ENCODE results near the gene PLEKHD1. TPM values are rescaled to one million over a fixed set of nuclear protein-coding genes. Genes with fewer than 3 reads are reported as not detected.

PLEKHD1 gene
- total RNA-seq, 2 experiments from 2014 or later = 0.07 TPM; not detected in 1

DNA sequence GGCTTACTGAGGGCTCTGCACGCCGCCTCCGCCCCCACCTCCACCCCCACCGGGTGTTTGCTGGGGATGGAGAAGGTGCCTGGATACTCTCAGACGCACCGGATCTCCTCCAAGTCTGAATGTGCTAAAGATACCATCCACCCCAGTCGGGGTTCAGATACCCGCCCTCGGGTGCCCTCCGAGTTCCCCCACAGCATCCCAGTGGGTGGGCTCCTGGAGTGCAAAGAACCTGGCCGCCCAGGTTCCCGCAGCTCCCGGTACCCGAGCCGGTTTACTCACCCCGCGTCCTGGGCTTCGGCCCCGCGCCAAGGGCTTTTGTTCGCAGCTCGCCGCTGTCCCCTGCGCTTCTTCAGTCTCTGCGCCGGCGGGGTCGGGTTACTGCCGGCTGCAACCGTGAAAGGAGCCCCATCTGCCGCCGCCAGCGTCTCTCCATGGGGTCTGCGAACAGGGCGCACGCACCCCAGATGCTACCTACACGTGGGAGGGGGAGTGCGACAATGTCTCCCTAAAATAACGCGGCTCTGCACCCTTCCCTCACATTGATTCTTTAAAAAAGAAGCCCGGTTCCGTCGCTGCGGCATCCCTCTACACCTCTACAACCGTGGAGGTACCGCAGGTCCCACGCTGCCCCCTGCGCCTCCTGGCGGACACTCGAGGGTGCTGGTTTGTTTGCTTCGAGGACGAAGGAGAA lies 89.9 kb downstream of the PLEKHD1 start, which contains the start of gene CCDC177:
Gene CCDC177 (minus strand): TSS at position 609 of the 691 bp plus-strand sequence. CDS start 1,249 bp downstream, outside the sequence.
- DNase-seq (peak; percentile 81), ATAC-seq (peak; percentile 82)
- ChIA-PET POLR2A (interaction anchor here (0.6 kb wide), 1 partner anchor 30 kb away, joined by 3 read pairs; no protein-coding TSS in a partner anchor), CTCF (interaction anchor here (0.6 to 5.9 kb wide), 25 partner anchors 8 to 1192 kb away, joined by 3 to 52 read pairs (median 4); no protein-coding TSS in a partner anchor)
- Mint-ChIP-seq H3K27me3 (peaks cover 49% of the 10 kb centered on the region), H3K36me3 (ENCODE audit: low read depth) (no peaks in the 10 kb centered on the region), H3K4me1 (ENCODE audit: low read depth) (peaks cover 5% of the 10 kb centered on the region), H3K9me3 (no peaks in the 10 kb centered on the region), H3K4me3 (peak within 1 kb of the TSS; percentile 68), H3K27ac (no peak within 1 kb of the TSS)
- TF ChIP-seq, protein P1, sequence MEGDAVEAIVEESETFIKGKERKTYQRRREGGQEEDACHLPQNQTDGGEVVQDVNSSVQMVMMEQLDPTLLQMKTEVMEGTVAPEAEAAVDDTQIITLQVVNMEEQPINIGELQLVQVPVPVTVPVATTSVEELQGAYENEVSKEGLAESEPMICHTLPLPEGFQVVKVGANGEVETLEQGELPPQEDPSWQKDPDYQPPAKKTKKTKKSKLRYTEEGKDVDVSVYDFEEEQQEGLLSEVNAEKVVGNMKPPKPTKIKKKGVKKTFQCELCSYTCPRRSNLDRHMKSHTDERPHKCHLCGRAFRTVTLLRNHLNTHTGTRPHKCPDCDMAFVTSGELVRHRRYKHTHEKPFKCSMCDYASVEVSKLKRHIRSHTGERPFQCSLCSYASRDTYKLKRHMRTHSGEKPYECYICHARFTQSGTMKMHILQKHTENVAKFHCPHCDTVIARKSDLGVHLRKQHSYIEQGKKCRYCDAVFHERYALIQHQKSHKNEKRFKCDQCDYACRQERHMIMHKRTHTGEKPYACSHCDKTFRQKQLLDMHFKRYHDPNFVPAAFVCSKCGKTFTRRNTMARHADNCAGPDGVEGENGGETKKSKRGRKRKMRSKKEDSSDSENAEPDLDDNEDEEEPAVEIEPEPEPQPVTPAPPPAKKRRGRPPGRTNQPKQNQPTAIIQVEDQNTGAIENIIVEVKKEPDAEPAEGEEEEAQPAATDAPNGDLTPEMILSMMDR (IDR thresholded peaks at IDR 0.05) = peak; percentile 97
- intact Hi-C loops (cut with micrococcal nuclease) = loop anchor here (2.0 kb wide), 1 partner anchor 332 kb away; no protein-coding TSS in a partner anchor

DNA sequence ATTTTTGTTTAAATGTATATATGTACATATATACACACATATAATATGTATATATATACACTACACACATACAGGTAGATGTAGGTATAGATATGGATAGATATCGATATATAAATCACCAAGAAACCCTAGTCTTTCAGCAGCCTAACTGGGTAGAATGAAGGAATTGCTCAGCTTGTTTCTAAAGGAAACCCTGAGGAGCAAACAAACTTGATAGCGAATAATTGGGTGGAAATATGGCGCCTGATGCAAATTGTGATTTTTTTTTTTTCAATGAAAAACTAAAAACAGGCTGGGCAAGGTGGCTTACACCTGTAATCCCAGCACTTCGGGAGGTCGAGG lies 90.4 kb downstream of the PLEKHD1 start:
- Mint-ChIP-seq H3K9me3 (no peaks in the 10 kb centered on the region), H3K36me3 (ENCODE audit: low read depth) (no peaks in the 10 kb centered on the region), H3K27me3 (peaks cover 46% of the 10 kb centered on the region), H3K4me1 (ENCODE audit: low read depth) (peaks cover 5% of the 10 kb centered on the region), H3K27ac (no peak overlapping the region), H3K4me3 (peak overlapping the region; percentile 68)
- peak; percentile 8 for ATAC-seq
- TF ChIP-seq, protein P1 (IDR thresholded peaks at IDR 0.05) = peak; percentile 59
- CTCF ChIA-PET = interaction anchor here (0.6 to 5.9 kb wide), 23 partner anchors 9 to 1193 kb away, joined by 3 to 52 read pairs (median 4); no protein-coding TSS in a partner anchor
- intact Hi-C loops (cut with micrococcal nuclease) = loop anchor here (2.0 kb wide), 1 partner anchor 332 kb away; no protein-coding TSS in a partner anchor
- no peak for DNase-seq
- POLR2A ChIA-PET = no interaction called here

DNA sequence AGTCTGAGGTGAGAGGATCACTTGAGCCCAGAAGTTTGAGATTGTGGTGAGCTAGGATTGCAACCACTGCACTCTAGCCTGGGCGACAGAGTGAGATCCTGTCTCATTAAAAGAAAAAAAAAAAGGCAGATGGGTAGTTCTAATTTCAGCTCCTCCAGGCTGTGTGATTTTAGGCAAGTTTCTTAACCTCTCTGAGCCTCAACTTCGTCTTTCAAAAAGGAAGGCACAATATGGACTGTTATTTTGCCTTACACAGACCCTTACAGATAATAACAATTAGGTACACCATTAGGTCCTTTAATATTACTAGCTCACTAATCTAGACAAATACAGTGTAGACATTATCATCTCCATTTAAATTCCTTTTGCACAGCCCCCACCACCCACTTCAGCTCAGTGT lies 94.9 kb downstream of the PLEKHD1 start:
- no peaks in the 10 kb centered on the region for H3K9me3 Mint-ChIP-seq
- H3K27ac Mint-ChIP-seq = no peak overlapping the region
- H3K4me3 Mint-ChIP-seq = no peak overlapping the region
- ATAC-seq (no peak), DNase-seq (no peak)
- TF ChIP-seq, protein P1 (IDR thresholded peaks at IDR 0.05) = no peak
- intact Hi-C loops (cut with micrococcal nuclease) = no loop called here
- peaks cover 2% of the 10 kb centered on the region for H3K4me1 Mint-ChIP-seq (ENCODE audit: low read depth)
- ChIA-PET CTCF (interaction anchor here (0.7 to 3.0 kb wide), 8 partner anchors 9 to 336 kb away, joined by 3 to 14 read pairs (median 5); no protein-coding TSS in a partner anchor), POLR2A (no interaction called here)
- no peaks in the 10 kb centered on the region for H3K36me3 Mint-ChIP-seq (ENCODE audit: low read depth)
- peaks cover 19% of the 10 kb centered on the region for H3K27me3 Mint-ChIP-seq

DNA sequence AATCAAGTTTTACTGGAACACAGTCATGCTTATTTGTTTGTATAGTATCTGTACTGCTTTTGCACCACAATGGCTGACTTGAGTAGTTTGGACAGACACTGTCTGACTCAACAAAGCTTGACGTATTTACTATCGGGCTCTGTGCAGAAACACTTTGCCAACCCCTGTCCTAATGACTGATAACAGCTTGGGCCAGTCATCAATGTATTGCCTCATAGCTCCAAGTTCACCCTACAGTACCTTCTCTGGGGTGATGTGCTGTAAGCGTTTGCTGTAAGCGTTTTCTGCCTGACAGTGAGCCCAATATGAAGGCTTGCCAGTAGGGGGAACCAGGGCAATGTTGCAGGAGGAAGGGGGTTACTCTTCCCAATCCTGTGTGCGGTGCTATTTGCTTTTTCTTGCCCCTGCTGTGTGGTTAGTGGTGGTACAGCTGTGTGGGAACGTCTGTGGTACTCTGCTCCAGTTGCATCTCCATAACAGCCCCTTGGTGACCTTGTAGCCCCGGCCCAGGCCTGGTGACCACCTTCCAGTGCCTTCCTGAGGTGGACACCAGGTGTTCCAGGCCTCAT lies 95.6 kb downstream of the PLEKHD1 start:
- ATAC-seq = peak; percentile 39

More for the DNA sequence above, 95.6 kb downstream of the PLEKHD1 start:
- no peaks in the 10 kb centered on the region for H3K9me3 Mint-ChIP-seq
- H3K4me1 Mint-ChIP-seq (ENCODE audit: low read depth) = no peaks in the 10 kb centered on the region
- ChIA-PET CTCF (interaction anchor here (0.7 to 3.0 kb wide), 7 partner anchors 20 to 337 kb away, joined by 3 to 14 read pairs (median 6); no protein-coding TSS in a partner anchor), POLR2A (no interaction called here)
- no peak overlapping the region for H3K4me3 Mint-ChIP-seq
- no peak overlapping the region for H3K27ac Mint-ChIP-seq
- intact Hi-C loops (cut with micrococcal nuclease) = no loop called here
- H3K27me3 Mint-ChIP-seq = peaks cover 15% of the 10 kb centered on the region
- TF ChIP-seq, protein P1 (IDR thresholded peaks at IDR 0.05) = peak; percentile 31
- H3K36me3 Mint-ChIP-seq (ENCODE audit: low read depth) = no peaks in the 10 kb centered on the region
- peak; percentile 29 for DNase-seq

Other genes starting within 250 kb of the PLEKHD1 start
- gene GALNT16, start 224.6 kb upstream of the PLEKHD1 start, total RNA-seq = not detected
- 100 to 1,000 TPM; 301 to 313 TPM for gene ERH, start 86.4 kb upstream of the PLEKHD1 start, total RNA-seq
- gene SLC39A9, start 86.0 kb upstream of the PLEKHD1 start, total RNA-seq = 10 to 100 TPM; 39.2 to 41.3 TPM
- not detected for gene CCDC177, start 90.1 kb downstream of the PLEKHD1 start, total RNA-seq
- 10 to 100 TPM; 35.7 to 36.2 TPM for gene SUSD6, start 126.9 kb downstream of the PLEKHD1 start, total RNA-seq